Breast epithelium (tissue), 3 donors: ENCODE results near the gene RFX8.

Experiments
- CTCF ChIP-seq, 3 donors: fragments of 450-650 bp; IDR thresholded peaks; one replicate each; pipeline ENCODE4 v1.5.1; 2016 to 2017; ENCODE audit warnings: antibody characterized with exemption in 3 of 3, mild to moderate bottlenecking in 3 of 3, moderate library complexity in 3 of 3
- POLR2A ChIP-seq: fragments of 450-650 bp; IDR thresholded peaks from one replicate; pipeline ENCODE4 v1.6.1; 2016; ENCODE audit warnings: antibody characterized with exemption, mild to moderate bottlenecking, moderate library complexity

- TF ChIP-seq CTCF (IDR thresholded peaks at IDR 0.05) = no peak
- TF ChIP-seq POLR2A = no peak
Observed at GRCh38 chr2:101473911-101474701, 806 bp downstream of the RFX8 start.
